ENCODE data around the gene VAMP4. TPM values are rescaled to one million over a fixed set of nuclear protein-coding genes. Genes with fewer than 3 reads are reported as not detected.

VAMP4 gene
- total RNA-seq, 6 experiments from 2014 or later: 3.9 to 7.9 (median 6.0) TPM

- peaks cover 0 to 67% (median 27%) of the 10 kb centered on the region in 4 donors for H3K36me3 ChIP-seq
- no peak for ATAC-seq
- WGBS (ENCODE audit: insufficient coverage, low coverage, low lambda C conversion rate, missing lambda C conversion rate): 92% methylated on average over 2 of the region's 2 CpGs
Measured at GRCh38 chr1:171786534-171786933, 44.7 kb upstream of the VAMP4 start.

GRCh38 chr1:171785766-171786165 is 43.9 kb upstream of the VAMP4 start:
- no CpG with 5 or more reads among the region's 9 CpGs for WGBS (ENCODE audit: insufficient coverage, low coverage, low lambda C conversion rate, missing lambda C conversion rate)
- peaks cover 0 to 60% (median 24%) of the 10 kb centered on the region in 4 donors for H3K36me3 ChIP-seq
- peaks cover 0 to 10% (median 5%) of the 10 kb centered on the region in 4 donors for H3K4me1 ChIP-seq
- no peak overlapping the region for H3K4me3 ChIP-seq
- H3K27me3 ChIP-seq: no peaks in the 10 kb centered on the region
- TF ChIP-seq POLR2A (IDR thresholded peaks at IDR 0.05) (no peak), CTCF (IDR thresholded peaks at IDR 0.05) (no peak)
- intact Hi-C loops (cut with DNase I): no loop called here
- no peak for DNase-seq
- ATAC-seq: no peak
- no peak overlapping the region for H3K27ac ChIP-seq
- H3K9me3 ChIP-seq: no peaks in the 10 kb centered on the region

More at GRCh38 chr1:171786534-171786933, 44.7 kb upstream of the VAMP4 start:
- no peak overlapping the region for H3K4me3 ChIP-seq
- no peak overlapping the region for H3K27ac ChIP-seq
- no peaks in the 10 kb centered on the region for H3K9me3 ChIP-seq
- no peaks in the 10 kb centered on the region for H3K27me3 ChIP-seq
- intact Hi-C loops (cut with DNase I): no loop called here
- TF ChIP-seq POLR2A (IDR thresholded peaks at IDR 0.05) (no peak), CTCF (IDR thresholded peaks at IDR 0.05) (no peak)
- DNase-seq: no peak
- H3K4me1 ChIP-seq: peaks cover 0 to 10% (median 5%) of the 10 kb centered on the region in 4 donors

GRCh38 chr1:171784784-171785183 is 42.9 kb upstream of the VAMP4 start:
- peaks cover 0 to 50% (median 20%) of the 10 kb centered on the region in 4 donors for H3K36me3 ChIP-seq
- no peak overlapping the region for H3K4me3 ChIP-seq
- TF ChIP-seq CTCF (IDR thresholded peaks at IDR 0.05) (no peak), POLR2A (IDR thresholded peaks at IDR 0.05) (no peak)
- H3K27me3 ChIP-seq: no peaks in the 10 kb centered on the region
- ATAC-seq (no peak), DNase-seq (no peak)
- H3K4me1 ChIP-seq: peaks cover 0 to 10% (median 5%) of the 10 kb centered on the region in 4 donors
- H3K9me3 ChIP-seq: no peaks in the 10 kb centered on the region
- intact Hi-C loops (cut with DNase I): no loop called here
- no peak overlapping the region for H3K27ac ChIP-seq

- intact Hi-C loops (cut with DNase I): no loop called here
- DNase-seq (no peak), ATAC-seq (no peak)
- H3K4me1 ChIP-seq: peaks cover 0 to 10% (median 5%) of the 10 kb centered on the region in 4 donors
- peaks cover 0 to 42% (median 18%) of the 10 kb centered on the region in 4 donors for H3K36me3 ChIP-seq
- H3K9me3 ChIP-seq: no peaks in the 10 kb centered on the region
- H3K27me3 ChIP-seq: no peaks in the 10 kb centered on the region
- 80% methylated on average over 7 of the region's 25 CpGs for WGBS (ENCODE audit: insufficient coverage, low coverage, low lambda C conversion rate, missing lambda C conversion rate)
- TF ChIP-seq CTCF (IDR thresholded peaks at IDR 0.05): no peak
- TF ChIP-seq POLR2A (IDR thresholded peaks at IDR 0.05): no peak
- H3K4me3 ChIP-seq: no peak overlapping the region
- H3K27ac ChIP-seq: no peak overlapping the region
Measured at GRCh38 chr1:171783816-171784530, 42.1 kb upstream of the VAMP4 start.
